A549 (cell line): Measurements from ENCODE around the gene IRF8. TPM values are rescaled to one million over a fixed set of nuclear protein-coding genes. Genes with fewer than 3 reads are reported as not detected.
A peak's percentile ranks its signal among the peaks of the same experiment; 100 is the strongest.

ENCODE experiments used
- ATAC-seq, 2 experiments: fragments of 200-7000 bp in 1 of 2; fragments of >200 bp in 1 of 2; cut with Nextera tagmentation in 1 of 2; cut with Tn5 transposase in 1 of 2; 3 replicates each; pipeline versions ENCODE4 v1.8.0 to v1.9.1; 2018 to 2020; ENCODE audit warnings: mild to moderate bottlenecking in 1 of 2, moderate library complexity in 1 of 2
- CTCF ChIA-PET: fragments of 300-600 bp; sonication (Branson Sonifier 250); formaldehyde crosslinking; extraction: SDS; loops from one replicate; lab custom pipeline; 2021; ENCODE audit warnings: antibody characterized with exemption, inconsistent platforms; lab: Yijun Ruan, JAX
- POLR2A ChIA-PET: fragments of 350-600 bp; formaldehyde crosslinking; extraction: SDS; loops from one replicate; lab custom pipeline; 2021; ENCODE audit warnings: antibody characterized with exemption, inconsistent platforms; lab: Yijun Ruan, JAX
- DNase-seq, 2 experiments: peaks; one replicate each; pipeline versions ENCODE4 v3.0.0 to v3.0.0-alpha.2; 2011 to 2016; ENCODE audit warnings: low read depth in 1 of 2, low spot score in 1 of 2
- FAIRE-seq: peaks from 2 replicates; lab custom pipeline; 2011; peaks lifted over from hg19 to GRCh38; lab: Jason Lieb, UNC
- H3K27ac ChIP-seq, 2 experiments: fragments of >200 bp; sonication (Bioruptor Twin); formaldehyde crosslinking; 3 replicates each; pipeline ENCODE4 v1.5.1; 2016 to 2017
- H3K4me1 ChIP-seq: fragments of >200 bp; sonication (Bioruptor Twin); formaldehyde crosslinking; 3 replicates; pipeline ENCODE4 v1.6.1; 2016
- H3K4me2 ChIP-seq: fragments of >200 bp; sonication (Bioruptor Twin); formaldehyde crosslinking; 3 replicates; pipeline ENCODE4 v1.6.1; 2016
- H3K4me3 ChIP-seq: fragments of >200 bp; sonication (Bioruptor Twin); formaldehyde crosslinking; 3 replicates; pipeline ENCODE4 v1.5.1; 2016
- H3K9me3 ChIP-seq: fragments of >200 bp; sonication (Bioruptor Twin); formaldehyde crosslinking; 3 replicates; pipeline ENCODE4 v1.6.1; 2016
- CEBPB ChIP-seq, 2 experiments: fragments of >200 bp in 1 of 2; sonication (Bioruptor Twin) in 1 of 2; formaldehyde crosslinking in 1 of 2; IDR thresholded peaks; 2 replicates each; pipeline ENCODE4 v1.6.1; 2012 to 2016
- EHF ChIP-seq: fragments of 250-450 bp; sonication (Bioruptor Pico); IDR thresholded peaks from 2 replicates; pipeline ENCODE4 v1.5.0; 2020; ENCODE audit warnings: mild to moderate bottlenecking
- ESRRA ChIP-seq: fragments of 150-350 bp; IDR thresholded peaks from 2 replicates; pipeline ENCODE4 v1.6.1; 2014; ENCODE audit warnings: mild to moderate bottlenecking, low read length, borderline replicate concordance
- FOSB ChIP-seq: fragments of 250-450 bp; sonication (Bioruptor Pico); IDR thresholded peaks from 2 replicates; pipeline ENCODE4 v1.5.0; 2020; ENCODE audit warnings: mild to moderate bottlenecking, moderate library complexity
- GATA3 ChIP-seq: IDR thresholded peaks from 2 replicates; pipeline ENCODE4 v1.6.1; 2012; ENCODE audit warnings: borderline replicate concordance
- HDAC2 ChIP-seq: fragments of 200-600 bp; sonication (generic); IDR thresholded peaks from 2 replicates; pipeline ENCODE4 v1.6.1; 2016
- HEYL ChIP-seq: fragments of 250-450 bp; sonication (Bioruptor Pico); IDR thresholded peaks from 2 replicates; pipeline ENCODE4 v1.8.0; 2021; ENCODE audit warnings: mild to moderate bottlenecking, moderate library complexity
- HOXA7 ChIP-seq: fragments of 250-450 bp; sonication (Bioruptor Pico); IDR thresholded peaks from 2 replicates; pipeline ENCODE4 v1.5.0; 2020; ENCODE audit warnings: mild to moderate bottlenecking, moderate library complexity
- HOXB13 ChIP-seq: fragments of 250-450 bp; sonication (Bioruptor Pico); IDR thresholded peaks from 2 replicates; pipeline ENCODE4 v1.5.0; 2020; ENCODE audit warnings: low read depth, mild to moderate bottlenecking, moderate library complexity
- JUN ChIP-seq, 2 experiments: fragments of >200 bp; sonication (Bioruptor Twin); formaldehyde crosslinking; IDR thresholded peaks; 2 replicates in 1 of 2; 3 replicates in 1 of 2; pipeline ENCODE4 v1.6.1; 2016 to 2017
- JUNB ChIP-seq: fragments of >200 bp; sonication (Bioruptor Twin); formaldehyde crosslinking; IDR thresholded peaks from 2 replicates; pipeline ENCODE4 v1.6.1; 2016
- MAFK ChIP-seq: fragments of 450-650 bp; IDR thresholded peaks from 2 replicates; pipeline ENCODE4 v1.6.1; 2014; ENCODE audit not compliant: partially characterized antibody
- MAZ ChIP-seq: fragments of 150-350 bp; IDR thresholded peaks from 2 replicates; pipeline ENCODE4 v1.6.1; 2014; ENCODE audit warnings: antibody characterized with exemption, low read depth, low read length, borderline replicate concordance
- RAD21 ChIP-seq, 2 experiments: fragments of >200 bp in 1 of 2; sonication (Bioruptor Twin) in 1 of 2; formaldehyde crosslinking in 1 of 2; IDR thresholded peaks in 1 of 2; conservative IDR thresholded peaks in 1 of 2; 2 replicates in 1 of 2; 3 replicates in 1 of 2; pipeline ENCODE4 v1.6.1; 2012 to 2018; ENCODE audit warnings: inconsistent platforms in 1 of 2
- RFX5 ChIP-seq: fragments of 450-650 bp; IDR thresholded peaks from 2 replicates; pipeline ENCODE4 v1.7.1; 2014; ENCODE audit warnings: antibody characterized with exemption, mild to moderate bottlenecking, moderate library complexity
- RNF2 ChIP-seq: fragments of 200-600 bp; sonication (generic); IDR thresholded peaks from 2 replicates; pipeline ENCODE4 v1.6.1; 2016; ENCODE audit warnings: low read depth, mild to moderate bottlenecking, antibody characterized with exemption, moderate library complexity, borderline replicate concordance
- ZC3H11A ChIP-seq: fragments of 450-650 bp; IDR thresholded peaks from 2 replicates; pipeline ENCODE4 v1.6.1; 2014; ENCODE audit warnings: antibody characterized with exemption, mild to moderate bottlenecking
- ZSCAN20 ChIP-seq: fragments of 250-450 bp; sonication (Bioruptor Pico); IDR thresholded peaks from 2 replicates; pipeline ENCODE4 v1.8.0; 2022; ENCODE audit warnings: mild to moderate bottlenecking, moderate library complexity
- WGBS: methylation state at CpG from one replicate; pipeline ENCODE4 v1.1.6; 2017; ENCODE audit errors: missing lambda C conversion rate; 5-methylcytosine and 5-hydroxymethylcytosine counted together
- polyA plus RNA-seq, 4 experiments: library from polyadenylated mRNA; depleted of rRNA in 3 of 4; stranded (reverse); fragments of >200 nt; fragmentation: RNase III in 1 of 4; extraction: RNeasy Plus Mini Kit Qiagen cat#74134 plus additional on column Dnase treatment in 1 of 4; gene quantifications; 2 replicates in 3 of 4; 3 replicates in 1 of 4; pipeline ENCODE4 v1.2.3, GENCODE V29; 2011 to 2017
- TF ChIP-seq, protein P1 (sequence below): IDR thresholded peaks from 2 replicates; pipeline ENCODE4 v1.6.1; 2012
- TF ChIP-seq, protein P2 (sequence below): fragments of 250-450 bp; sonication (Bioruptor Pico); IDR thresholded peaks from 2 replicates; pipeline ENCODE4 v1.5.0; 2020; ENCODE audit warnings: low read depth, mild to moderate bottlenecking, moderate library complexity
- TF ChIP-seq, protein P3 (sequence below): fragments of 450-650 bp; IDR thresholded peaks from 2 replicates; pipeline ENCODE4 v1.6.1; 2014; ENCODE audit warnings: antibody characterized with exemption

The IRF8 gene
- polyA plus RNA-seq, 2 of the 4 experiments (the other 2 are of a cell fraction): 0.16 to 0.18 TPM

DNA sequence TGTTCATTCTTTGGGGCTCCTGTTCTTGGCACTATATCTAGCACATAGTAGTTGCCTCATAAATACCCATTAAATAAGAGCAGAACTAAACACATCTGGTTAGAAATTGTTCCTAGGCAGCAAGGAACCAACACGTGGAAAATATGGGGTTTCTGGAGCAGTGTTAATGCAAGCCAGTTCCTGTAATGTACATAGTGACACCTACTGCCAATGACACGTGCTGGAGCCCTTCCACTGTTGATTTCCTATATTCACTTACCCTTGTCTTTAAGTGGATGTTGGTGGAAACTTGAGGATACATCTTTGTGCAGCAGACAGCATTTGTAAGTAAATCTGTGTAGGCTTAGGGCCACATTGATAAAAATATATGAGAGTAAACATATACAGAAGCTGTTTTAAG, 1.6 kb upstream of the IRF8 start:
- ChIA-PET POLR2A (no interaction called here), CTCF (interaction anchor here (1.0 kb wide), 1 partner anchor 76 kb away, joined by 7 read pairs; no protein-coding TSS in a partner anchor)
- Histone ChIP-seq H3K4me2 (no peak overlapping the region), H3K4me3 (no peak overlapping the region), H3K4me1 (peaks cover under 1% of the 10 kb centered on the region; the same call in 2 of the 3 replicates), H3K9me3 (no peaks in the 10 kb centered on the region), H3K27ac (no peak overlapping the region)
- TF ChIP-seq, protein P1, sequence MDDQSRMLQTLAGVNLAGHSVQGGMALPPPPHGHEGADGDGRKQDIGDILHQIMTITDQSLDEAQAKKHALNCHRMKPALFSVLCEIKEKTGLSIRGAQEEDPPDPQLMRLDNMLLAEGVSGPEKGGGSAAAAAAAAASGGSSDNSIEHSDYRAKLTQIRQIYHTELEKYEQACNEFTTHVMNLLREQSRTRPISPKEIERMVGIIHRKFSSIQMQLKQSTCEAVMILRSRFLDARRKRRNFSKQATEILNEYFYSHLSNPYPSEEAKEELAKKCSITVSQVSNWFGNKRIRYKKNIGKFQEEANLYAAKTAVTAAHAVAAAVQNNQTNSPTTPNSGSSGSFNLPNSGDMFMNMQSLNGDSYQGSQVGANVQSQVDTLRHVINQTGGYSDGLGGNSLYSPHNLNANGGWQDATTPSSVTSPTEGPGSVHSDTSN: no peak
- no peak for TF ChIP-seq RFX5
- TF ChIP-seq CEBPB (IDR thresholded peaks at IDR 0.05): no peak
- no peak for TF ChIP-seq HDAC2
- TF ChIP-seq, protein P2, sequence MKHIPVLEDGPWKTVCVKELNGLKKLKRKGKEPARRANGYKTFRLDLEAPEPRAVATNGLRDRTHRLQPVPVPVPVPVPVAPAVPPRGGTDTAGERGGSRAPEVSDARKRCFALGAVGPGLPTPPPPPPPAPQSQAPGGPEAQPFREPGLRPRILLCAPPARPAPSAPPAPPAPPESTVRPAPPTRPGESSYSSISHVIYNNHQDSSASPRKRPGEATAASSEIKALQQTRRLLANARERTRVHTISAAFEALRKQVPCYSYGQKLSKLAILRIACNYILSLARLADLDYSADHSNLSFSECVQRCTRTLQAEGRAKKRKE (CRISPR knock-in tag): no peak
- TF ChIP-seq EHF (CRISPR knock-in tag): no peak
- TF ChIP-seq ESRRA: no peak
- no peak for TF ChIP-seq ZC3H11A
- TF ChIP-seq JUN (IDR thresholded peaks at IDR 0.05): no peak
- no peak for TF ChIP-seq JUNB
- TF ChIP-seq HEYL (CRISPR knock-in tag): no peak
- TF ChIP-seq MAZ: no peak
- TF ChIP-seq ZSCAN20 (CRISPR knock-in tag): no peak
- no peak for TF ChIP-seq HOXA7 (CRISPR knock-in tag)
- no peak for TF ChIP-seq HOXB13
- TF ChIP-seq GATA3: no peak
- no peak for TF ChIP-seq RAD21 (conservative IDR thresholded peaks at IDR 0.05 in 1 of 2, IDR thresholded peaks at IDR 0.05 in 1 of 2)
- FAIRE-seq (no peak), ATAC-seq (no peak), DNase-seq (no peak)
- 8% methylated on average over 2 of the region's 2 CpGs for WGBS

DNA sequence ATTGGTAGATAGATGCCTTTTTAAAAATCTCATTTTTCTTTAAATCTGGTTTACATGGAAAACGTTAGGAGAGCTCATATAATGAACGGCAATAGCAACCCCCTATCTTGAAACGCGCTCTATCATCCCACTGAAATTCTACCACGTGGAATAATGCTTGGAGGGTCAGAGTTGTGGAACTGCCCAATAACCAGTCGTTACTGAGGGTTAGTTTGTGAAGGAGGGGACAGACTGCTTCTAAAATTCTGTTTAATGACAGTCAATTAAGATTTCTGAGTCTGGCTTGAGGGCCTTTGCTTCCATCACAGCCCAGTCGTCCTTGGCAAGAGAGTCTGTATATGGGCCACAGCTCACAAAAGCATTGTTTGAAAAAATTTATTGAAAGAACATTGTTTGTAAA, 482 bp downstream of the IRF8 start:
- CTCF ChIA-PET: interaction anchor here (1.2 to 2.0 kb wide), 2 partner anchors 24 to 78 kb away, joined by 3 to 11 read pairs; no protein-coding TSS in a partner anchor
- TF ChIP-seq, protein P3, sequence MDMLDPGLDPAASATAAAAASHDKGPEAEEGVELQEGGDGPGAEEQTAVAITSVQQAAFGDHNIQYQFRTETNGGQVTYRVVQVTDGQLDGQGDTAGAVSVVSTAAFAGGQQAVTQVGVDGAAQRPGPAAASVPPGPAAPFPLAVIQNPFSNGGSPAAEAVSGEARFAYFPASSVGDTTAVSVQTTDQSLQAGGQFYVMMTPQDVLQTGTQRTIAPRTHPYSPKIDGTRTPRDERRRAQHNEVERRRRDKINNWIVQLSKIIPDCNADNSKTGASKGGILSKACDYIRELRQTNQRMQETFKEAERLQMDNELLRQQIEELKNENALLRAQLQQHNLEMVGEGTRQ: no peak
- ATAC-seq (no peak), DNase-seq (no peak), FAIRE-seq (no peak)
- Histone ChIP-seq H3K4me1 (no peaks in the 10 kb centered on the region), H3K27ac (no peak overlapping the region), H3K9me3 (no peaks in the 10 kb centered on the region), H3K4me3 (peak overlapping the region; percentile 41), H3K4me2 (peak overlapping the region; percentile 61)
- WGBS: 59% methylated on average over 7 of the region's 7 CpGs
- POLR2A ChIA-PET: no interaction called here

DNA sequence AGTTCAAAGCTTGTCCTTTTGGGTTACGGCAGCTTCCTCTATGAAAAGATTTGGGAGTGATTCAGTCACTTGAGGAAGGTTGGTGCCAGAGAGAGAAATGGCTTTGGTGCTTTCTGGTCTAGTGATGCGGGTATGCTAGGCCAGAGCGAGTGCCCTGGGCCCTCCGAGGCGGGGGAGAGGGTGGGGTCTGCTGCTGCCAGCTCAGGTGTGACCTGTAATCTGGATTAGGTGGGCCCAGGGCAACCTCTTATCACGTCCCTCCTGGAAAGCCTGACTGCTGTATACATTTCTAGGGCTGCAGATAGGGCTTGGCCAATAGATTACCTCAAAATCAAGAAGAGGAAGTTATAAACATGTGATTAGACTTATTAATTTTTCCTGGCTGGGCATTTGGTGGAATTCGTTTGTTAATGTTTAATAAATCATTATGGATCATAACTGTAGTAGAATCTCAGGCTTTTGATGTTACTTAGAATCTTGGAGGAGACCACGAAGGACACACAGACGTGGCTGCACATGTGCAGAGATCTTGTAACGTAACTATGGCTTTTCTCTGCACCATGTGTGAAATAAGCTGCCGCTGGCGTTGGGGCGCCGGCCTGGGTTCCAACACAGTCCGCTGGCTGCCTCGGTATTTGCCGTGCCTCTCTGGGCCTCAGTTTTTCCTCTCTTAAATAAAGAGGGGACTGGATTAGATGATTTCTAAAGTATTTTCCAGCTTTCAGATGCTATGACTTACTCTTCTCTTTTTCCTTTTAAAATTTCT, 1.2 kb downstream of the IRF8 start:
- H3K9me3 ChIP-seq: no peaks in the 10 kb centered on the region; the same call in 2 of the 3 replicates
- ChIA-PET CTCF (interaction anchor here (1.2 to 4.4 kb wide), 4 partner anchors 24 to 81 kb away, joined by 3 to 34 read pairs (median 7); no protein-coding TSS in a partner anchor), POLR2A (no interaction called here)
- no peak overlapping the region for H3K27ac ChIP-seq
- no peaks in the 10 kb centered on the region for H3K4me1 ChIP-seq
- no peak for FAIRE-seq
- WGBS: 79% methylated on average over 17 of the region's 17 CpGs
- ATAC-seq: no peak
- H3K4me2 ChIP-seq: no peak overlapping the region
- TF ChIP-seq FOSB (CRISPR knock-in tag): no peak
- no peak for TF ChIP-seq RNF2
- TF ChIP-seq MAFK: no peak
- no peak for DNase-seq
- no peak overlapping the region for H3K4me3 ChIP-seq
